NCI-H2081 treated with DMSO at 0.1 percent for 48 hours (cell line): ENCODE data around the gene MUC5AC.

Experiments used
- DNase-seq: peaks from one replicate; lab custom pipeline; 2025; lab: John Stamatoyannopoulos, UW

The MUC5AC gene

GRCh38 chr11:1196516-1197391 lies 39.0 kb downstream of the MUC5AC start:
- no peak for DNase-seq

- DNase-seq: no peak
Measured at GRCh38 chr11:1197431-1197885, 39.7 kb downstream of the MUC5AC start.

- DNase-seq: no peak
Measured at GRCh38 chr11:1197886-1198560, 40.3 kb downstream of the MUC5AC start.

- no peak for DNase-seq
Measured at GRCh38 chr11:1198561-1199240, 40.9 kb downstream of the MUC5AC start.

- no peak for DNase-seq
Measured at GRCh38 chr11:1199241-1199750, 41.5 kb downstream of the MUC5AC start.

- no peak for DNase-seq
Measured at GRCh38 chr11:1199751-1200610, 42.2 kb downstream of the MUC5AC start.

GRCh38 chr11:1200611-1201191 lies 42.9 kb downstream of the MUC5AC start:
- no peak for DNase-seq

- no peak for DNase-seq
Measured at GRCh38 chr11:1201395-1202153, 43.8 kb downstream of the MUC5AC start.

- DNase-seq: no peak
Measured at GRCh38 chr11:1202154-1202775, 44.5 kb downstream of the MUC5AC start.

GRCh38 chr11:1202776-1203504 lies 45.2 kb downstream of the MUC5AC start:
- DNase-seq: no peak

- DNase-seq: no peak
Measured at GRCh38 chr11:1203505-1204271, 45.9 kb downstream of the MUC5AC start.

GRCh38 chr11:1204381-1205101 lies 46.8 kb downstream of the MUC5AC start:
- DNase-seq: no peak

GRCh38 chr11:1205121-1205986 lies 47.6 kb downstream of the MUC5AC start:
- no peak for DNase-seq

- no peak for DNase-seq
Measured at GRCh38 chr11:1205987-1206331, 48.2 kb downstream of the MUC5AC start.

- no peak for DNase-seq
Measured at GRCh38 chr11:1206391-1207271, 48.9 kb downstream of the MUC5AC start.
